CD4-positive, CD25-positive, alpha-beta regulatory T cell (primary cell): ENCODE results near the gene C16orf95. TPM values are rescaled to one million over a fixed set of nuclear protein-coding genes. Genes with fewer than 3 reads are reported as not detected.

Source experiments
- ATAC-seq, 2 donors: fragments of 150-1000 bp; cut with Tn5 transposase; one replicate each; pipeline ENCODE4 v1.10.0; 2021; ENCODE audit warnings: low read depth in 2 of 2, moderate number of reproducible peaks in 2 of 2, moderate library complexity in 1 of 2
- DNase-seq, 3 donors: peaks; one replicate each; pipeline versions ENCODE4 v3.0.0 to v3.0.0-alpha.2; 2012 to 2022; ENCODE audit warnings: mixed read lengths in 1 of 3
- H3K27ac ChIP-seq: one replicate; pipeline ENCODE4 v1.7.0; 2013; ENCODE audit warnings: mild to moderate bottlenecking, low read length; ENCODE audit not compliant: insufficient read depth, poor library complexity, severe bottlenecking
- H3K27me3 ChIP-seq: one replicate; pipeline ENCODE4 v1.7.0; 2013; ENCODE audit warnings: low read length; ENCODE audit not compliant: control insufficient read depth, insufficient read depth
- H3K36me3 ChIP-seq: one replicate; pipeline ENCODE4 v1.7.0; 2013; ENCODE audit warnings: mild to moderate bottlenecking, low read length, moderate library complexity; ENCODE audit not compliant: control insufficient read depth, insufficient read depth
- H3K4me1 ChIP-seq: 2 replicates; pipeline ENCODE4 v1.7.0; 2013; ENCODE audit warnings: mild to moderate bottlenecking, low read length; ENCODE audit not compliant: insufficient read depth, control insufficient read depth, poor library complexity, severe bottlenecking
- H3K4me3 ChIP-seq: one replicate; pipeline ENCODE4 v1.7.0; 2013; ENCODE audit warnings: low read depth, mild to moderate bottlenecking, low read length, moderate library complexity
- H3K9me3 ChIP-seq, 2 experiments: 1 replicate in 1 of 2; 2 replicates in 1 of 2; pipeline ENCODE4 v1.7.0; 2013; ENCODE audit warnings: low read length in 2 of 2, mild to moderate bottlenecking in 1 of 2, moderate library complexity in 1 of 2; ENCODE audit not compliant: control insufficient read depth in 2 of 2
- H3K27ac Mint-ChIP-seq, 3 donors: one replicate each; pipeline ENCODE4 v1.8.0; 2020 to 2022; ENCODE audit warnings: mild to moderate bottlenecking in 3 of 3, mixed read lengths in 3 of 3, moderate library complexity in 2 of 3
- H3K27me3 Mint-ChIP-seq: one replicate; pipeline ENCODE4 v1.8.0; 2022; ENCODE audit warnings: mild to moderate bottlenecking, mixed read lengths
- H3K36me3 Mint-ChIP-seq: one replicate; pipeline ENCODE4 v1.8.0; 2020; ENCODE audit warnings: mixed read lengths
- H3K4me1 Mint-ChIP-seq, 4 donors: one replicate each; pipeline ENCODE4 v1.8.0; 2020 to 2022; ENCODE audit warnings: mixed read lengths in 4 of 4, mild to moderate bottlenecking in 1 of 4
- H3K4me3 Mint-ChIP-seq, 4 donors: one replicate each; pipeline ENCODE4 v1.8.0; 2020 to 2022; ENCODE audit warnings: mild to moderate bottlenecking in 4 of 4, mixed read lengths in 4 of 4, moderate library complexity in 3 of 4
- H3K9me3 Mint-ChIP-seq, 7 donors: one replicate each; pipeline ENCODE4 v1.8.0; 2020 to 2022; ENCODE audit warnings: mixed read lengths in 7 of 7, mild to moderate bottlenecking in 3 of 7, moderate library complexity in 2 of 7
- polyA plus RNA-seq, 4 donors: library from polyadenylated mRNA; unstranded; fragments of 300-500 nt; fragmentation: Illumina TruSeq; gene quantifications; one replicate each; pipeline ENCODE4 v1.2.3, GENCODE V29; 2021
- total RNA-seq: library from RNA; stranded (reverse); gene quantifications from one replicate; pipeline ENCODE4 v1.2.3, GENCODE V29; 2022

Gene C16orf95
- total and polyA plus RNA-seq, 5 donors from 2014 or later, result 2.1 to 8.8 (median 2.9) TPM

- H3K9me3 Mint-ChIP-seq, result no peaks in the 10 kb centered on the region
- Histone ChIP-seq H3K4me1 (no peaks in the 10 kb centered on the region), H3K27me3 (no peaks in the 10 kb centered on the region), H3K9me3 (no peaks in the 10 kb centered on the region), H3K36me3 (peaks cover 16% of the 10 kb centered on the region), H3K27ac (no peak overlapping the region), H3K4me3 (no peak overlapping the region)
- DNase-seq (no peak), ATAC-seq (no peak)
- no peak overlapping the region for H3K27ac Mint-ChIP-seq
- H3K4me1 Mint-ChIP-seq, result peaks cover 0 to 14% (median 6%) of the 10 kb centered on the region in 4 donors
- H3K4me3 Mint-ChIP-seq, result no peak overlapping the region
- no peaks in the 10 kb centered on the region for H3K27me3 Mint-ChIP-seq
- peaks cover 21% of the 10 kb centered on the region for H3K36me3 Mint-ChIP-seq
These were observed 35.6 kb upstream of the C16orf95 start for GRCh38 chr16:87352818-87353217.

GRCh38 chr16:87351320-87351698 lies 34.1 kb upstream of the C16orf95 start:
- Mint-ChIP-seq H3K9me3 (no peaks in the 10 kb centered on the region), H3K4me3 (no peak overlapping the region), H3K4me1 (peaks cover 0 to 14% (median 8%) of the 10 kb centered on the region in 4 donors), H3K27ac (peak overlapping the region in 2 of 3 donors; percentile 52 to 56), H3K27me3 (no peaks in the 10 kb centered on the region), H3K36me3 (peaks cover 17% of the 10 kb centered on the region)
- no peak overlapping the region for H3K27ac ChIP-seq
- no peaks in the 10 kb centered on the region for H3K9me3 ChIP-seq
- H3K4me3 ChIP-seq, result no peak overlapping the region
- no peak for ATAC-seq
- peaks cover 10% of the 10 kb centered on the region for H3K36me3 ChIP-seq
- H3K27me3 ChIP-seq, result no peaks in the 10 kb centered on the region
- no peaks in the 10 kb centered on the region for H3K4me1 ChIP-seq
- DNase-seq, result no peak

- Histone ChIP-seq H3K4me1 (peaks cover under 1% of the 10 kb centered on the region), H3K27ac (no peak overlapping the region), H3K36me3 (peaks cover 8% of the 10 kb centered on the region), H3K4me3 (no peak overlapping the region), H3K9me3 (no peaks in the 10 kb centered on the region), H3K27me3 (no peaks in the 10 kb centered on the region)
- H3K36me3 Mint-ChIP-seq, result peaks cover 16% of the 10 kb centered on the region
- no peaks in the 10 kb centered on the region for H3K27me3 Mint-ChIP-seq
- peak overlapping the region in 1 of 3 donors; percentile 56 for H3K27ac Mint-ChIP-seq
- H3K4me1 Mint-ChIP-seq, result peaks cover 0 to 15% (median 10%) of the 10 kb centered on the region in 4 donors
- no peak for DNase-seq
- ATAC-seq, result no peak
- no peak overlapping the region for H3K4me3 Mint-ChIP-seq
- H3K9me3 Mint-ChIP-seq, result no peaks in the 10 kb centered on the region
These were observed 33.6 kb upstream of the C16orf95 start for GRCh38 chr16:87350681-87351319.

- peaks cover 0 to 22% (median 15%) of the 10 kb centered on the region in 4 donors for H3K4me1 Mint-ChIP-seq
These were observed 32.8 kb upstream of the C16orf95 start for GRCh38 chr16:87350031-87350430.

DNA sequence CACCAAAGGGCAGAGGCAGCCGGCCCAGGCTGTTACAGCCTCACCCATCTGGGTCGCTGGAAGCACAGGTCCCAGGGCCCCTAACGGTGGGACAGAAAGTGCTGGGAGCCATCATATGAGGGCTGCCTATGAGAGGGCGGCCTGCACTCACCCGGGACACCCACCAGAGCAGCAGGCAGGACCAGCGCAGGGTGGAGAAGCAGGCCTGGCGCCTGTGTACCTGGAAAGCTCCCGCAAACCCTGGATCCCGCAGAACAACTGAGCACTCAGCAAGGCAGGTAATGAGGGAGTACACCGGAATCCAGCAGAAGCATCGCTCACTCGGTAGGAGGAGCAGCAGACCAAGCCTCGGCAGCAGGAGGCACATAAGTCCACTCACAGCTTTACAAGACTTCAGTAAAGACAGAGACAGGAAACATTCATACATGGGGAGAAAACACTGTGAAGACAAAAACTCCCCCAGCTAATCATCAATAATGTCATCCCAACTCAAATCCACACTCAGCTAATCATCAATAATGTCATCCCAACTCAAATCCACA lies 31.5 kb upstream of the C16orf95 start:
- Mint-ChIP-seq H3K27me3 (no peaks in the 10 kb centered on the region), H3K36me3 (peaks cover 18% of the 10 kb centered on the region)
- H3K36me3 ChIP-seq, result peaks cover 14% of the 10 kb centered on the region

More at GRCh38 chr16:87350031-87350430, 32.8 kb upstream of the C16orf95 start:
- H3K36me3 ChIP-seq, result peaks cover 12% of the 10 kb centered on the region
- no peaks in the 10 kb centered on the region for H3K27me3 ChIP-seq
- DNase-seq (no peak), ATAC-seq (no peak)
- H3K27ac ChIP-seq, result no peak overlapping the region
- H3K27ac Mint-ChIP-seq, result peak overlapping the region in 1 of 3 donors; percentile 18
- H3K4me3 Mint-ChIP-seq, result no peak overlapping the region
- H3K4me3 ChIP-seq, result no peak overlapping the region
- no peaks in the 10 kb centered on the region for H3K9me3 ChIP-seq
- peaks cover 18% of the 10 kb centered on the region for H3K36me3 Mint-ChIP-seq
- no peaks in the 10 kb centered on the region for H3K27me3 Mint-ChIP-seq
- H3K9me3 Mint-ChIP-seq, result no peaks in the 10 kb centered on the region
- peaks cover 5% of the 10 kb centered on the region for H3K4me1 ChIP-seq

GRCh38 chr16:87347932-87348615 lies 30.9 kb upstream of the C16orf95 start:
- H3K27ac ChIP-seq, result no peak overlapping the region
- Mint-ChIP-seq H3K36me3 (peaks cover 19% of the 10 kb centered on the region), H3K4me3 (no peak overlapping the region), H3K4me1 (peaks cover 0 to 32% (median 19%) of the 10 kb centered on the region in 4 donors), H3K27me3 (no peaks in the 10 kb centered on the region), H3K27ac (peak overlapping the region in 1 of 3 donors; percentile 18), H3K9me3 (no peaks in the 10 kb centered on the region)
- no peak for ATAC-seq
- H3K4me3 ChIP-seq, result no peak overlapping the region
- peaks cover 14% of the 10 kb centered on the region for H3K36me3 ChIP-seq
- no peak for DNase-seq
- no peaks in the 10 kb centered on the region for H3K9me3 ChIP-seq
- no peaks in the 10 kb centered on the region for H3K27me3 ChIP-seq
- H3K4me1 ChIP-seq, result peaks cover 8% of the 10 kb centered on the region

More for the DNA sequence above, 31.5 kb upstream of the C16orf95 start:
- Histone ChIP-seq H3K27me3 (no peaks in the 10 kb centered on the region), H3K4me3 (no peak overlapping the region), H3K9me3 (no peaks in the 10 kb centered on the region), H3K4me1 (peaks cover 8% of the 10 kb centered on the region), H3K27ac (no peak overlapping the region)
- no peaks in the 10 kb centered on the region for H3K9me3 Mint-ChIP-seq
- no peak overlapping the region for H3K4me3 Mint-ChIP-seq
- DNase-seq, result no peak
- no peak for ATAC-seq
- peaks cover 0 to 30% (median 19%) of the 10 kb centered on the region in 4 donors for H3K4me1 Mint-ChIP-seq
- peak overlapping the region in 1 of 3 donors; percentile 18 for H3K27ac Mint-ChIP-seq

- ATAC-seq (no peak), DNase-seq (no peak)
- H3K36me3 Mint-ChIP-seq, result peaks cover 22% of the 10 kb centered on the region
- H3K9me3 ChIP-seq, result no peaks in the 10 kb centered on the region
- H3K27me3 Mint-ChIP-seq, result no peaks in the 10 kb centered on the region
- no peak overlapping the region for H3K27ac ChIP-seq
- peaks cover 8% of the 10 kb centered on the region for H3K4me1 ChIP-seq
- no peaks in the 10 kb centered on the region for H3K27me3 ChIP-seq
- peaks cover 29% of the 10 kb centered on the region for H3K36me3 ChIP-seq
- H3K4me3 ChIP-seq, result no peak overlapping the region
- no peaks in the 10 kb centered on the region for H3K9me3 Mint-ChIP-seq
- no peak overlapping the region for H3K4me3 Mint-ChIP-seq
- peak overlapping the region in 2 of 3 donors; percentile 41 to 85 for H3K27ac Mint-ChIP-seq
- peaks cover 0 to 32% (median 16%) of the 10 kb centered on the region in 4 donors for H3K4me1 Mint-ChIP-seq
These were observed 29.4 kb upstream of the C16orf95 start for GRCh38 chr16:87346517-87347060.
